Hepatocyte (in vitro differentiated cells): ENCODE results near the gene TBC1D26. TPM values are rescaled to one million over a fixed set of nuclear protein-coding genes. Genes with fewer than 3 reads are reported as not detected.

ENCODE experiments used
- DNase-seq: peaks from one replicate; pipeline ENCODE4 v3.0.0-alpha.2; 2016; ENCODE audit warnings: low spot score
- H2AFZ ChIP-seq: fragments of 200-600 bp; sonication (generic); 2 replicates; pipeline ENCODE4 v1.6.0; 2016; ENCODE audit warnings: antibody characterized with exemption, mild to moderate bottlenecking
- H3K27ac ChIP-seq: fragments of 200-600 bp; sonication (generic); 2 replicates; pipeline ENCODE4 v1.5.1; 2016; ENCODE audit warnings: mild to moderate bottlenecking
- H3K27me3 ChIP-seq: fragments of 200-600 bp; sonication (generic); 2 replicates; pipeline ENCODE4 v1.6.1; 2016
- H3K36me3 ChIP-seq: fragments of 200-600 bp; sonication (generic); replicated peaks from 2 replicates; pipeline ENCODE4 v1.5.1; 2016; ENCODE audit warnings: low read depth; ENCODE audit not compliant: insufficient read depth
- H3K4me1 ChIP-seq: fragments of 200-600 bp; sonication (generic); 2 replicates; pipeline ENCODE4 v1.5.1; 2016; ENCODE audit warnings: mild to moderate bottlenecking, moderate library complexity; ENCODE audit not compliant: insufficient read depth
- H3K4me2 ChIP-seq: fragments of 200-600 bp; sonication (generic); 2 replicates; pipeline ENCODE4 v1.6.0; 2016
- H3K4me3 ChIP-seq: fragments of 200-600 bp; sonication (generic); 2 replicates; pipeline ENCODE4 v1.5.1; 2016; ENCODE audit warnings: mild to moderate bottlenecking
- H3K79me2 ChIP-seq: fragments of 200-600 bp; sonication (generic); 2 replicates; pipeline ENCODE4 v1.6.0; 2017; ENCODE audit warnings: mild to moderate bottlenecking
- H3K9me2 ChIP-seq: fragments of 200-600 bp; sonication (generic); replicated peaks from 2 replicates; pipeline ENCODE4 v1.6.0; 2017; ENCODE audit warnings: mild to moderate bottlenecking; ENCODE audit not compliant: insufficient read depth
- H3K9me3 ChIP-seq: fragments of 200-600 bp; sonication (generic); 2 replicates; pipeline ENCODE4 v1.5.1; 2016; ENCODE audit warnings: low read depth, mild to moderate bottlenecking
- H4K20me1 ChIP-seq: fragments of 200-600 bp; sonication (generic); 2 replicates; pipeline ENCODE4 v1.6.0; 2016; ENCODE audit warnings: mild to moderate bottlenecking; ENCODE audit not compliant: insufficient read depth, poor library complexity, severe bottlenecking
- CTCF ChIP-seq: fragments of 200-600 bp; sonication (generic); IDR thresholded peaks from 2 replicates; pipeline ENCODE4 v1.5.1; 2016; ENCODE audit warnings: antibody characterized with exemption, mild to moderate bottlenecking; ENCODE audit not compliant: poor library complexity
- EZH2 ChIP-seq: fragments of 200-600 bp; sonication (generic); IDR thresholded peaks from 2 replicates; pipeline ENCODE4 v1.6.1; 2016; ENCODE audit warnings: antibody characterized with exemption, mild to moderate bottlenecking, borderline replicate concordance
- EZH2phosphoT487 ChIP-seq: fragments of 200-600 bp; sonication (generic); IDR thresholded peaks from one replicate; pipeline ENCODE4 v1.6.1; 2018; ENCODE audit warnings: antibody characterized with exemption, mild to moderate bottlenecking, low read depth, moderate library complexity; ENCODE audit not compliant: unreplicated experiment, severe bottlenecking
- WGBS: methylation state at CpG from one replicate; pipeline ENCODE4 v1.1.6; 2016; ENCODE audit warnings: low lambda C conversion rate; ENCODE audit errors: missing lambda C conversion rate; 5-methylcytosine and 5-hydroxymethylcytosine counted together
- polyA plus RNA-seq: library from polyadenylated mRNA; unstranded; fragments of >200 nt; fragmentation: Nextera tagmentation; extraction: Ambion mirVana; gene quantifications from 2 replicates; pipeline ENCODE4 v1.2.1, GENCODE V29; 2016
- total RNA-seq: library from RNA; depleted of rRNA; stranded (reverse); fragments of >200 nt; gene quantifications from 2 replicates; pipeline ENCODE4 v1.2.3, GENCODE V29; 2014

Gene TBC1D26
- total and polyA plus RNA-seq, 2 experiments from 2014 or later: 0.57 to 1.7 TPM

- H4K20me1 ChIP-seq: no peaks in the 10 kb centered on the region
- no peak for TF ChIP-seq EZH2
- TF ChIP-seq CTCF: no peak
- no peak for TF ChIP-seq EZH2phosphoT487
- H3K27me3 ChIP-seq: no peaks in the 10 kb centered on the region
- no peaks in the 10 kb centered on the region for H3K9me3 ChIP-seq
- no peaks in the 10 kb centered on the region for H3K9me2 ChIP-seq
- WGBS: 81% methylated on average over 1 of the region's 1 CpG
- H3K27ac ChIP-seq: no peak overlapping the region
- H3K79me2 ChIP-seq: no peaks in the 10 kb centered on the region
- H3K4me1 ChIP-seq: no peaks in the 10 kb centered on the region
- H2AFZ ChIP-seq: no peak overlapping the region
- H3K36me3 ChIP-seq: no peaks in the 10 kb centered on the region
- H3K4me3 ChIP-seq: no peak overlapping the region
- H3K4me2 ChIP-seq: no peak overlapping the region
- no peak for DNase-seq
Measured at GRCh38 chr17:15777297-15777696, 45.2 kb downstream of the TBC1D26 start.

DNA sequence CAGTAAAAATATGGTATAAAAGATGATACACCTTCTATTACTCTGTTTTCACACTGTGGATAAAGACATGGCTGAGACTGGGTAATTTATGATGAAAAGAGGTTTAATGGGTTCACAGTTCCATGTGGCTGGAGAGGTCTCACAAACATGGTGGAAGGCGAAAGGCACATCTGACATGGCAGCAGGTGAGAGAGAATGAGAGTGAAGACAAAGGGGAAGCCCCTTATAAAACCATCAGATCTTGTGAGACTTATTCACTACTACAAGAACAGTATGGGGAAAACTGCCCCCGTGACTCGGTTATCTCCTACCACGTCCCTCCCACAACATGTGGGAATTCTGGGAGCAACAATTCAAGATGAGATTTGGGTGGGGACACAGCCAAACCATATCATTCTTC lies 45.6 kb downstream of the TBC1D26 start:
- Histone ChIP-seq H3K27me3 (no peaks in the 10 kb centered on the region), H3K4me2 (no peak overlapping the region), H3K9me3 (no peaks in the 10 kb centered on the region), H3K9me2 (no peaks in the 10 kb centered on the region), H3K4me3 (no peak overlapping the region), H4K20me1 (no peaks in the 10 kb centered on the region), H3K4me1 (no peaks in the 10 kb centered on the region), H3K27ac (no peak overlapping the region), H3K36me3 (no peaks in the 10 kb centered on the region), H3K79me2 (no peaks in the 10 kb centered on the region), H2AFZ (no peak overlapping the region)
- no peak for DNase-seq
- WGBS: 93% methylated on average over 4 of the region's 4 CpGs
- no peak for TF ChIP-seq CTCF
- no peak for TF ChIP-seq EZH2phosphoT487
- TF ChIP-seq EZH2: no peak

- WGBS: 77% methylated on average over 1 of the region's 1 CpG
- Histone ChIP-seq H3K9me2 (no peaks in the 10 kb centered on the region), H3K4me3 (no peak overlapping the region), H3K4me2 (no peak overlapping the region), H3K79me2 (no peaks in the 10 kb centered on the region), H4K20me1 (no peaks in the 10 kb centered on the region), H3K9me3 (no peaks in the 10 kb centered on the region), H2AFZ (no peak overlapping the region), H3K4me1 (no peaks in the 10 kb centered on the region), H3K36me3 (no peaks in the 10 kb centered on the region), H3K27me3 (no peaks in the 10 kb centered on the region), H3K27ac (no peak overlapping the region)
- no peak for TF ChIP-seq EZH2phosphoT487
- no peak for TF ChIP-seq CTCF
- TF ChIP-seq EZH2: no peak
- DNase-seq: no peak
Measured at GRCh38 chr17:15779119-15779518, 47.0 kb downstream of the TBC1D26 start.

DNA sequence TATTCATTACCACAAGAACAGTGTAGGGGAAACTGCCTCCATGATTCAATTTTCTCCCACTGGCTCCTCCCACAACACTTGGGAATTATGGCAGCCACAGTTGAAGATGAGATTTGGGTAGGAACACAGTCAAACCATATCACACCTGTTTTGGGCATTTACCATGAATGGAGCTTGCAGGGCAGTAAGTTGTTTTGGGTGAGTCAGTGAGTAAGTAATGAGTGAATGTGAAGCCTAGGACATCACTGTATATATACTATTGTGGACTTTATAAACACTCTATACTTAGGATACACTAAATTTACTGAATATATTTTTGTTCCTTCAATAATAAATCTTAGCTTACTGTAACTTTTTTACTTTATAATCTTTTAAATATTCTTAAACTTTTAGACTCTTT lies 48.1 kb downstream of the TBC1D26 start:
- Histone ChIP-seq H3K9me3 (no peaks in the 10 kb centered on the region), H3K9me2 (no peaks in the 10 kb centered on the region), H3K36me3 (no peaks in the 10 kb centered on the region), H3K4me3 (no peak overlapping the region), H3K27ac (no peak overlapping the region), H3K4me2 (no peak overlapping the region), H3K27me3 (no peaks in the 10 kb centered on the region), H4K20me1 (no peaks in the 10 kb centered on the region), H3K79me2 (no peaks in the 10 kb centered on the region), H2AFZ (no peak overlapping the region), H3K4me1 (no peaks in the 10 kb centered on the region)
- no peak for DNase-seq
- no peak for TF ChIP-seq CTCF
- TF ChIP-seq EZH2phosphoT487: no peak
- TF ChIP-seq EZH2: no peak
